Measurements from ENCODE around the gene C1QL4.

- TF ChIP-seq CTCF (IDR thresholded peaks at IDR 0.05) (no peak), POLR2A (IDR thresholded peaks at IDR 0.05) (no peak)
Observed at GRCh38 chr12:49340095-49340870, 3.3 kb upstream of the C1QL4 start.

All from esophagus squamous epithelium (tissue), 4 donors.